PC-3 (cell line): ENCODE results near the gene ERRFI1.

Experiments used
- EZH2 ChIP-seq: fragments of 300-600 bp; sonication (generic); IDR thresholded peaks from one replicate; pipeline ENCODE4 v1.6.1; 2017; ENCODE audit warnings: antibody characterized with exemption, mild to moderate bottlenecking, low read length; ENCODE audit not compliant: unreplicated experiment
- TF ChIP-seq, protein P1 (sequence below): fragments of 300-600 bp; sonication (generic); conservative IDR thresholded peaks from 2 replicates; pipeline ENCODE4 v1.5.1; 2017; ENCODE audit warnings: antibody characterized with exemption, low read depth, mild to moderate bottlenecking, low read length

GRCh38 chr1:7985851-7986612 lies 40.1 kb downstream of the ERRFI1 start:
- TF ChIP-seq EZH2, result no peak
- TF ChIP-seq, protein P1, sequence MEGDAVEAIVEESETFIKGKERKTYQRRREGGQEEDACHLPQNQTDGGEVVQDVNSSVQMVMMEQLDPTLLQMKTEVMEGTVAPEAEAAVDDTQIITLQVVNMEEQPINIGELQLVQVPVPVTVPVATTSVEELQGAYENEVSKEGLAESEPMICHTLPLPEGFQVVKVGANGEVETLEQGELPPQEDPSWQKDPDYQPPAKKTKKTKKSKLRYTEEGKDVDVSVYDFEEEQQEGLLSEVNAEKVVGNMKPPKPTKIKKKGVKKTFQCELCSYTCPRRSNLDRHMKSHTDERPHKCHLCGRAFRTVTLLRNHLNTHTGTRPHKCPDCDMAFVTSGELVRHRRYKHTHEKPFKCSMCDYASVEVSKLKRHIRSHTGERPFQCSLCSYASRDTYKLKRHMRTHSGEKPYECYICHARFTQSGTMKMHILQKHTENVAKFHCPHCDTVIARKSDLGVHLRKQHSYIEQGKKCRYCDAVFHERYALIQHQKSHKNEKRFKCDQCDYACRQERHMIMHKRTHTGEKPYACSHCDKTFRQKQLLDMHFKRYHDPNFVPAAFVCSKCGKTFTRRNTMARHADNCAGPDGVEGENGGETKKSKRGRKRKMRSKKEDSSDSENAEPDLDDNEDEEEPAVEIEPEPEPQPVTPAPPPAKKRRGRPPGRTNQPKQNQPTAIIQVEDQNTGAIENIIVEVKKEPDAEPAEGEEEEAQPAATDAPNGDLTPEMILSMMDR, result no peak
